GM12864 (cell line): ENCODE measurements around the gene FGD6.
"Not testable (repeated sequence)": the region's sequence is repeated elsewhere in the genome, so short reads cannot be mapped to it uniquely, and the experiment has no call there.

Experiments
- DNase-seq: peaks from one replicate; pipeline ENCODE4 v3.0.0-alpha.2; 2011; ENCODE audit warnings: low read depth
- H3K4me3 ChIP-seq: 2 replicates; pipeline ENCODE4 v1.5.1; 2011; ENCODE audit warnings: mild to moderate bottlenecking, low read depth, low read length, control low read depth
- CTCF ChIP-seq: IDR thresholded peaks from 2 replicates; pipeline ENCODE4 v1.5.1; 2011; ENCODE audit warnings: low read depth, mild to moderate bottlenecking, moderate library complexity, low read length, control low read depth, inconsistent platforms; ENCODE audit errors: missing control alignments

The FGD6 gene

DNA sequence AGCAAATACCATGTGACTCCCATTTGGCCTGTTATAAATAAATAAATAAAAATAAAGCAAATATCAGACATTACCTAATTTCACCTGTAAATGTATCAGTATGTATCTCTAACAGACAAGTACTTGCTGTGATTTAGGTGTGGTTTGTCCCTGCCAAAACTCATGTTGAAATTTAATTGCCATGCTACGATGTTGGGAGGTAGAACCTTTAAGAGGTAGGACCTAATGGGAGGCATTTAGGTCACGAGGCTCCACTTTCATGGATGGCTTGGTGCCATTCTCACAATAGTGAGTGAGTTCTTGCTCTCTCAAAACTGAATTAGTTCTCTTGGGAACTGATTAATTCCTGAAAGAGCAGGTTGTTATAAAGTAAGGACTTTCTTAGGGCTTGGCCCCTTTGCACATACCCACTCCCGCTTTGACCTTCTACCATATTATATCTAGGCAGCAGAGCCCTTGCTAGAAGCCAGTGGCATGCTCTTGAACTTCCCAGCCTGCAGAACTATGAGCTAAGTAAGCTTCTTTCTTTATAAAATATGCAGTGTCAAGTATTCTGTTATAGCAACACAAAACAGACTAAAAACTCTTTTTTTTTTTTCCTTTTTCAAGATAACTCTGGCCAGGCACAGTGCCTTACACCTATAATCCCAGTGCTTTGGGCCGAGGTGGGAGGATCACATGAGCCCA, 26.4 kb upstream of the FGD6 start:
- no peak overlapping the region for H3K4me3 ChIP-seq
- TF ChIP-seq CTCF: no peak

GRCh38 chr12:95241761-95242506, 24.7 kb upstream of the FGD6 start:
- no peak overlapping the region for H3K4me3 ChIP-seq
- DNase-seq: no peak
- no peak for TF ChIP-seq CTCF

More for the DNA sequence above, 26.4 kb upstream of the FGD6 start:
- DNase-seq: no peak

DNA sequence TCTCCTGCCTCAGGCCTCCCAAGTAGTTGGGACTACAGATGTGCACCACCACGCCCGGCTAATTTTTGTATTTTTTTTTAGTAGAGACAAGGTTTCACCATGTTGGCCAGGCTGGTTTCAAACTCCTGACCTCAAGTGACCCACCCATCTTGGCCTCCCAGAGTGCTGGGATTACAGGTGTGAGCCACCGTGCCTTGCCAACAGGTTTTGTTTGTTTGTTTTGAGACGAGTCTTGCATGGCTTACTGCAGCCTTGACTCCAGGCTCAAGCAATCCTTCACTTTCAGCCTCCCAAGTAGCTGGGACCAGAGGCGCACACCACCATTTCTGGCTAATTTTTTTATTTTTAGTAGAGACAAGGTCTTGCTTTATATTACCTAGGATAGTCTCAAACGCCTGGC, 23.9 kb upstream of the FGD6 start:
- H3K4me3 ChIP-seq, DNase-seq: not testable (repeated sequence)

- no peak for DNase-seq
- H3K4me3 ChIP-seq: no peak overlapping the region
- TF ChIP-seq CTCF: no peak
Observed at GRCh38 chr12:95240556-95240955, 23.3 kb upstream of the FGD6 start.

GRCh38 chr12:95239835-95240234, 22.6 kb upstream of the FGD6 start:
- not testable (repeated sequence) for DNase-seq, H3K4me3 ChIP-seq

GRCh38 chr12:95239216-95239615, 21.9 kb upstream of the FGD6 start:
- TF ChIP-seq CTCF: no peak

DNA sequence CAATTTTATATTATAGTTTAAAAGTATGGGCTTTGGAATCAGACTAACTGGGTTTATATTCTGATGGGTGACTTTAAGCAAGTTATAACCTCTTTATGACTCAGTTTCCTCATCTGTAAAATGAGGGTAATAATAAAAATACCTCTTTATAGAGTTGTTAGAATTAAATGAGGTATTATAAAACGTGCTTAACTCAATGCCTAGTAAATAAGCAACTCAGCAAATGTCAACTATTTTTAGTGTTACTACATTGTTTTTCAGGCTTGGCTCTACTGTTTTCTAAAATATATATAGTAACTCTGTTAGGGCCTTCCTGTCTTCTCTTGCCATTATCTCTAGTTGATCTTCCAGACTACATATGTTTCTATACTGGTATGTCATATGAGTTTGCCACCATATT, 20.9 kb upstream of the FGD6 start:
- H3K4me3 ChIP-seq: no peak overlapping the region
- no peak for DNase-seq
- TF ChIP-seq CTCF: no peak

More at GRCh38 chr12:95239216-95239615, 21.9 kb upstream of the FGD6 start:
- H3K4me3 ChIP-seq: no peak overlapping the region
- no peak for DNase-seq

DNA sequence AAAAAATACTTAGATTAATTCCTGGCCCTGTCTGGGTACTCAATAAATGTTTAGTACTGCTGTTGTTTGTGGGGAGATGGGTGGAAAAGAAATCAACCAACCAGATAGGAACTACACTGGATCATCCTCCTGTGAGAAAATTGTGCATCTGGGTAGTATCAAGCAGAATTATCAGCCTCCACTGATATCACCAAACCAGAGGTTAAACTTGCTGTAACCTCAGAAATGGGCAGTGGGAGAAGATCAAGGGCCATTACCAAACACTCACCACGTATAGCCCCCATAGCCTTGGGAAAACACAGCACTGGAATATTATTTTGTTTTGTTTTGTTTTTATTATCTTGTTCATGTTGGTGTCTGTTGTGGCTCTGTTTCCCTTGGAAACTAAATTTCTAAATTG, 20.0 kb upstream of the FGD6 start:
- DNase-seq: no peak
- H3K4me3 ChIP-seq: no peak overlapping the region
- TF ChIP-seq CTCF: no peak

DNA sequence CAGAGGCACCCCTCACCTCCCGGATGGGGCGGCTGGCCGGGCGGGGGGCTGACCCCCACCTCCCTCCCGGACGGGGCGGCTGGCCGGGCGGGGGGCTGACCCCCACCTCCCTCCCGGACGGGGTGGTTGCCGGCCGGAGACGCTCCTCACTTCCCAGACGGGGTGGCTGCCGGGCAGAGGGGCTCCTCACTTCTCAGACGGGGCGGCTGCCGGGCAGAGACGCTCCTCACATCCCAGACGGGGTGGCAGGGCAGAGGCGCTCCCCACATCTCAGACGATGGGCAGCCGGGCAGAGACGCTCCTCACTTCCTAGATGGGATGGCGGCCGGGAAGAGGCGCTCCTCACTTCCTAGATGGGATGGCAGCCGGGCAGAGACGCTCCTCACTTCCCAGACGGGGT, 18.4 kb upstream of the FGD6 start:
- not testable (repeated sequence) for DNase-seq, H3K4me3 ChIP-seq

- not testable (repeated sequence) for DNase-seq, H3K4me3 ChIP-seq
Observed at GRCh38 chr12:95234187-95234586, 16.9 kb upstream of the FGD6 start.
